Uterus (tissue), 2 donors: Measurements from ENCODE around the gene COG6.

ENCODE experiments used
- POLR2A ChIP-seq, 2 donors: fragments of 450-650 bp; IDR thresholded peaks; one replicate each; pipeline ENCODE4 v1.6.1; 2016; ENCODE audit warnings: antibody characterized with exemption in 2 of 2, mild to moderate bottlenecking in 1 of 2, moderate library complexity in 1 of 2
- TF ChIP-seq, protein P1 (sequence below), 4 experiments: fragments of 200-600 bp in 2 of 4; fragments of 450-650 bp in 2 of 4; sonication (generic) in 2 of 4; IDR thresholded peaks; one replicate each; pipeline ENCODE4 v1.5.1; 2016 to 2019; ENCODE audit warnings: antibody characterized with exemption in 4 of 4, mild to moderate bottlenecking in 2 of 4, moderate library complexity in 1 of 4

DNA sequence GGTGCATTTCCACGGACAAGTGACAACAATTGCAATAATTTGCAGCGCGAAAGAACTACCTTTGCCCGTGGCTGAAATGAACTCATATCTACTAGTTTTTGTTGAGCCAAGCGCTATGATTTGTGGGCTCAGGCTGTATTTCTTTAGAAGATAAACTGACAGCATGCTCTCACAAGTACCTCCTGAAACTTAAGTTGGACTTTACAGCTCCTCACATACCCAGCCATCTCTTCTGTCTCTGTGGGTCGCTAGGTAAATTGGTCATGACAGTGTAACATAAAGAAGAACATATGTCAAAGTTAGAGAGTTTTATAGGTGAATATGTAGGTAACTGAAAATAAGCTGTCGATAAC lies 839 bp downstream of the COG6 start:
- TF ChIP-seq, protein P1, sequence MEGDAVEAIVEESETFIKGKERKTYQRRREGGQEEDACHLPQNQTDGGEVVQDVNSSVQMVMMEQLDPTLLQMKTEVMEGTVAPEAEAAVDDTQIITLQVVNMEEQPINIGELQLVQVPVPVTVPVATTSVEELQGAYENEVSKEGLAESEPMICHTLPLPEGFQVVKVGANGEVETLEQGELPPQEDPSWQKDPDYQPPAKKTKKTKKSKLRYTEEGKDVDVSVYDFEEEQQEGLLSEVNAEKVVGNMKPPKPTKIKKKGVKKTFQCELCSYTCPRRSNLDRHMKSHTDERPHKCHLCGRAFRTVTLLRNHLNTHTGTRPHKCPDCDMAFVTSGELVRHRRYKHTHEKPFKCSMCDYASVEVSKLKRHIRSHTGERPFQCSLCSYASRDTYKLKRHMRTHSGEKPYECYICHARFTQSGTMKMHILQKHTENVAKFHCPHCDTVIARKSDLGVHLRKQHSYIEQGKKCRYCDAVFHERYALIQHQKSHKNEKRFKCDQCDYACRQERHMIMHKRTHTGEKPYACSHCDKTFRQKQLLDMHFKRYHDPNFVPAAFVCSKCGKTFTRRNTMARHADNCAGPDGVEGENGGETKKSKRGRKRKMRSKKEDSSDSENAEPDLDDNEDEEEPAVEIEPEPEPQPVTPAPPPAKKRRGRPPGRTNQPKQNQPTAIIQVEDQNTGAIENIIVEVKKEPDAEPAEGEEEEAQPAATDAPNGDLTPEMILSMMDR (IDR thresholded peaks at IDR 0.05): no peak
- TF ChIP-seq POLR2A (IDR thresholded peaks at IDR 0.05): no peak
